CD4-positive, CD25-positive, alpha-beta regulatory T cell (primary cell): ENCODE data around the gene SLC22A12. TPM values are rescaled to one million over a fixed set of nuclear protein-coding genes. Genes with fewer than 3 reads are reported as not detected.

Source experiments
- polyA plus RNA-seq, 4 donors: library from polyadenylated mRNA; unstranded; fragments of 300-500 nt; fragmentation: Illumina TruSeq; gene quantifications; one replicate each; pipeline ENCODE4 v1.2.3, GENCODE V29; 2021
- total RNA-seq: library from RNA; stranded (reverse); gene quantifications from one replicate; pipeline ENCODE4 v1.2.3, GENCODE V29; 2022

Gene SLC22A12
- total and polyA plus RNA-seq, 5 donors from 2014 or later = not detected

Other genes with a start within 250 kb of the SLC22A12 start
- gene RPS6KA4, start 232.1 kb upstream of the SLC22A12 start, total RNA-seq = 32.7 TPM
- 10 to 100 TPM in 2 of 4 donors, 1 to 10 TPM in 2; 6.3 to 14.6 (median 11.1) TPM for gene RPS6KA4, start 232.1 kb upstream of the SLC22A12 start, polyA plus RNA-seq
- gene SLC22A11, start 35.3 kb upstream of the SLC22A12 start, total RNA-seq = not detected
- gene SLC22A11, start 35.3 kb upstream of the SLC22A12 start, polyA plus RNA-seq = not detected
- gene NRXN2, start 132.0 kb downstream of the SLC22A12 start, total RNA-seq = 0.42 TPM
- gene NRXN2, start 132.0 kb downstream of the SLC22A12 start, polyA plus RNA-seq = not detected
- 570 TPM for gene RASGRP2, start 152.9 kb downstream of the SLC22A12 start, total RNA-seq
- 100 to 1,000 TPM; 140 to 170 (median 157) TPM for gene RASGRP2, start 152.9 kb downstream of the SLC22A12 start, polyA plus RNA-seq
- gene PYGM, start 168.8 kb downstream of the SLC22A12 start, total RNA-seq = 10.9 TPM
- under 1 TPM in 2 of 4 donors, not detected in 2; 0.17 to 0.43 TPM for gene PYGM, start 168.8 kb downstream of the SLC22A12 start, polyA plus RNA-seq
- 1,361 TPM for gene SF1, start 187.3 kb downstream of the SLC22A12 start, total RNA-seq
- gene SF1, start 187.3 kb downstream of the SLC22A12 start, polyA plus RNA-seq = 100 to 1,000 TPM in 1 of 4 donors, 10 to 100 TPM in 3; 75.0 to 100 (median 89.3) TPM
- gene MAP4K2, start 212.0 kb downstream of the SLC22A12 start, total RNA-seq = 85.0 TPM
- gene MAP4K2, start 212.0 kb downstream of the SLC22A12 start, polyA plus RNA-seq = 10 to 100 TPM; 31.5 to 39.5 (median 34.8) TPM
- gene MEN1, start 219.3 kb downstream of the SLC22A12 start, total RNA-seq = 31.3 TPM
- gene MEN1, start 219.3 kb downstream of the SLC22A12 start, polyA plus RNA-seq = 10 to 100 TPM; 20.9 to 26.1 (median 24.5) TPM